Bone marrow (tissue), 2 donors: Measurements from ENCODE around the gene ALOX15B.
A peak's percentile ranks its signal among the peaks of the same experiment; 100 is the strongest.
"Not testable (repeated sequence)": the region's sequence is repeated elsewhere in the genome, so short reads cannot be mapped to it uniquely, and the experiment has no call there.

Experiments
- DNase-seq, 2 donors: peaks; one replicate each; lab custom pipeline; 2025; lab: John Stamatoyannopoulos, UW

ALOX15B gene

GRCh38 chr17:8013731-8014557 lies 24.9 kb upstream of the ALOX15B start:
- DNase-seq, result no peak

GRCh38 chr17:8014558-8014850 lies 24.4 kb upstream of the ALOX15B start:
- DNase-seq, result no peak

- no peak for DNase-seq
Observed at GRCh38 chr17:8015236-8015956, 23.5 kb upstream of the ALOX15B start.

- no peak for DNase-seq
Observed at GRCh38 chr17:8015957-8016631, 22.8 kb upstream of the ALOX15B start.

GRCh38 chr17:8016632-8017424 lies 22.0 kb upstream of the ALOX15B start:
- peak in 1 of 2 donors; percentile 26 for DNase-seq

- DNase-seq, result no peak
Observed at GRCh38 chr17:8018436-8018835, 20.4 kb upstream of the ALOX15B start.

GRCh38 chr17:8019166-8019565 lies 19.7 kb upstream of the ALOX15B start:
- DNase-seq, result no peak

GRCh38 chr17:8019665-8020650 lies 18.9 kb upstream of the ALOX15B start:
- DNase-seq, result no peak

GRCh38 chr17:8020776-8021564 lies 17.9 kb upstream of the ALOX15B start:
- DNase-seq, result no peak

GRCh38 chr17:8021565-8022359 lies 17.1 kb upstream of the ALOX15B start:
- no peak for DNase-seq

GRCh38 chr17:8022360-8023003 lies 16.4 kb upstream of the ALOX15B start:
- no peak for DNase-seq

GRCh38 chr17:8024161-8024560 lies 14.7 kb upstream of the ALOX15B start:
- DNase-seq, result not testable (repeated sequence)

- DNase-seq, result no peak
Observed at GRCh38 chr17:8025176-8025911, 13.5 kb upstream of the ALOX15B start.

GRCh38 chr17:8029121-8029520 lies 9.7 kb upstream of the ALOX15B start:
- DNase-seq, result no peak

GRCh38 chr17:8031261-8031661 lies 7.6 kb upstream of the ALOX15B start:
- no peak for DNase-seq

GRCh38 chr17:8031950-8032349 lies 6.9 kb upstream of the ALOX15B start:
- DNase-seq, result no peak

- DNase-seq, result no peak
Observed at GRCh38 chr17:8032442-8032841, 6.4 kb upstream of the ALOX15B start.

- DNase-seq, result no peak
Observed at GRCh38 chr17:8039611-8040168, 831 bp downstream of the ALOX15B start.
